T-cell (primary cell): ENCODE measurements around the gene NSUN4. TPM values are rescaled to one million over a fixed set of nuclear protein-coding genes. Genes with fewer than 3 reads are reported as not detected.

Experiments
- ATAC-seq, 4 experiments: fragments of 200-7000 bp in 3 of 4; fragments of 150-1000 bp in 1 of 4; cut with Tn5 transposase; replicated peaks in 1 of 4; 1 replicate in 3 of 4; 2 replicates in 1 of 4; pipeline ENCODE4 v1.10.0; 2021; ENCODE audit warnings: moderate library complexity in 3 of 4, mild to moderate bottlenecking in 2 of 4, moderate number of reproducible peaks in 1 of 4
- CTCF ChIA-PET, 2 donors: fragments of 300-600 bp; sonication (Branson Sonifier 250); formaldehyde crosslinking; loops; one replicate each; lab custom pipeline; 2022; ENCODE audit warnings: antibody characterized with exemption in 2 of 2; lab: Charles Lee
- POLR2A ChIA-PET, 2 donors: fragments of 300-600 bp; sonication (Branson Sonifier 250); formaldehyde crosslinking; loops; one replicate each; lab custom pipeline; 2022; ENCODE audit warnings: antibody characterized with exemption in 2 of 2; lab: Charles Lee
- DNase-seq, 35 experiments: peaks; one replicate each; pipeline versions ENCODE4 v3.0.0 to v3.0.0-alpha.2; 2013 to 2023
- H3K27ac ChIP-seq: one replicate; pipeline ENCODE4 v1.5.1; 2013; ENCODE audit warnings: low read length
- H3K27me3 ChIP-seq, 2 experiments: replicated peaks in 1 of 2; 1 replicate in 1 of 2; 2 replicates in 1 of 2; pipeline versions ENCODE4 v1.6.1 to v1.7.0; 2013; ENCODE audit warnings: low read length in 1 of 2, mixed read lengths in 1 of 2; ENCODE audit not compliant: control insufficient read depth in 2 of 2, insufficient read depth in 2 of 2; ENCODE audit errors: extremely low read depth in 1 of 2
- H3K36me3 ChIP-seq, 2 donors: 1 replicate in 1 of 2; 2 replicates in 1 of 2; pipeline versions ENCODE4 v1.6.1 to v1.7.0; 2013; ENCODE audit warnings: low read length in 1 of 2; ENCODE audit not compliant: control insufficient read depth in 2 of 2, insufficient read depth in 1 of 2; ENCODE audit errors: extremely low read depth in 1 of 2
- H3K4me1 ChIP-seq, 2 experiments: 1 replicate in 1 of 2; 2 replicates in 1 of 2; pipeline versions ENCODE4 v1.6.1 to v1.7.0; 2013; ENCODE audit warnings: low read length in 2 of 2, mixed read lengths in 1 of 2; ENCODE audit not compliant: insufficient read depth in 2 of 2, control insufficient read depth in 1 of 2; ENCODE audit errors: extremely low read depth in 1 of 2
- H3K4me3 ChIP-seq, 2 donors: 1 replicate in 1 of 2; 2 replicates in 1 of 2; pipeline versions ENCODE4 v1.5.1 to v1.7.0; 2013; ENCODE audit warnings: mild to moderate bottlenecking in 2 of 2, low read length in 1 of 2, moderate library complexity in 1 of 2; ENCODE audit not compliant: control insufficient read depth in 1 of 2; ENCODE audit errors: extremely low read depth in 1 of 2
- H3K9me3 ChIP-seq: 2 replicates; pipeline ENCODE4 v1.7.0; 2013
- H3K27ac Mint-ChIP-seq, 2 donors: one replicate each; pipeline ENCODE4 v1.8.0; 2020 to 2021; ENCODE audit warnings: mild to moderate bottlenecking in 2 of 2, mixed read lengths in 2 of 2
- H3K27me3 Mint-ChIP-seq, 2 donors: one replicate each; pipeline ENCODE4 v1.8.0; 2021 to 2022; ENCODE audit warnings: mixed read lengths in 2 of 2
- H3K36me3 Mint-ChIP-seq: one replicate; pipeline ENCODE4 v1.8.0; 2021; ENCODE audit warnings: mixed read lengths
- H3K4me1 Mint-ChIP-seq, 3 donors: one replicate each; pipeline ENCODE4 v1.8.0; 2020 to 2022; ENCODE audit warnings: mixed read lengths in 3 of 3, mild to moderate bottlenecking in 1 of 3
- H3K4me3 Mint-ChIP-seq, 3 donors: one replicate each; pipeline ENCODE4 v1.8.0; 2020 to 2022; ENCODE audit warnings: mild to moderate bottlenecking in 3 of 3, mixed read lengths in 3 of 3, moderate library complexity in 3 of 3
- H3K9me3 Mint-ChIP-seq, 3 donors: one replicate each; pipeline ENCODE4 v1.8.0; 2020 to 2022; ENCODE audit warnings: mixed read lengths in 3 of 3
- WGBS: methylation state at CpG from one replicate; pipeline ENCODE4 v1.1.5; 2013; ENCODE audit warnings: missing lambda C conversion rate; ENCODE audit not compliant: insufficient coverage; 5-methylcytosine and 5-hydroxymethylcytosine counted together
- total RNA-seq, 35 experiments: library from RNA in 6 of 35; stranded (reverse) in 6 of 35; fragments of 120-200 nt in 1 of 35; gene quantifications; one replicate each; pipeline versions ENCODE4 v1.2.1 to v1.2.4 and lab custom pipeline; 2013 to 2026

NSUN4 gene
- total RNA-seq, 5 donors from 2014 or later (not counting 1 experiment from before 2014, with no cell fraction given) = 24.4 to 29.3 (median 25.0) TPM

- H3K4me1 Mint-ChIP-seq = peaks cover 0 to 6% (median 5%) of the 10 kb centered on the region in 3 donors
- H3K27ac Mint-ChIP-seq = no peak overlapping the region
- DNase-seq (no peak), ATAC-seq (no peak)
- H3K9me3 Mint-ChIP-seq = no peaks in the 10 kb centered on the region
- POLR2A ChIA-PET = no interaction called here
- WGBS = 50% methylated on average over 4 of the region's 4 CpGs
- Histone ChIP-seq H3K27ac (no peak overlapping the region), H3K4me1 (peaks cover 0 to 2% of the 10 kb centered on the region in 2 experiments), H3K36me3 (no peaks in the 10 kb centered on the region), H3K27me3 (peaks cover 0 to 8% of the 10 kb centered on the region in 2 experiments), H3K4me3 (no peak overlapping the region), H3K9me3 (no peaks in the 10 kb centered on the region)
- CTCF ChIA-PET = no interaction called here
- H3K4me3 Mint-ChIP-seq = no peak overlapping the region
- H3K36me3 Mint-ChIP-seq = peaks cover 9% of the 10 kb centered on the region
- H3K27me3 Mint-ChIP-seq = peaks cover 5 to 10% of the 10 kb centered on the region in 2 donors
Measured at GRCh38 chr1:46400421-46400820, 59.8 kb downstream of the NSUN4 start.

- H3K4me3 Mint-ChIP-seq = no peak overlapping the region
- no peaks in the 10 kb centered on the region for H3K36me3 ChIP-seq
- peaks cover 0 to under 1% of the 10 kb centered on the region in 2 donors for H3K27me3 Mint-ChIP-seq
- POLR2A ChIA-PET = no interaction called here
- DNase-seq (no peak), ATAC-seq (no peak)
- 70% methylated on average over 4 of the region's 6 CpGs for WGBS
- H3K27ac Mint-ChIP-seq = no peak overlapping the region
- H3K27me3 ChIP-seq = peaks cover 0 to 9% of the 10 kb centered on the region in 2 experiments
- H3K9me3 Mint-ChIP-seq = no peaks in the 10 kb centered on the region
- no peak overlapping the region for H3K4me3 ChIP-seq
- no peak overlapping the region for H3K27ac ChIP-seq
- peaks cover 9% of the 10 kb centered on the region for H3K36me3 Mint-ChIP-seq
- H3K4me1 ChIP-seq = peaks cover 0 to 5% of the 10 kb centered on the region in 2 experiments
- peaks cover 0 to 5% (median 4%) of the 10 kb centered on the region in 3 donors for H3K4me1 Mint-ChIP-seq
- CTCF ChIA-PET = no interaction called here
- no peaks in the 10 kb centered on the region for H3K9me3 ChIP-seq
Measured at GRCh38 chr1:46401154-46401913, 60.7 kb downstream of the NSUN4 start.

GRCh38 chr1:46401964-46402626 is 61.5 kb downstream of the NSUN4 start:
- ChIA-PET CTCF (no interaction called here), POLR2A (no interaction called here)
- peaks cover 0 to 9% of the 10 kb centered on the region in 2 experiments for H3K27me3 ChIP-seq
- Mint-ChIP-seq H3K36me3 (peaks cover 8% of the 10 kb centered on the region), H3K4me1 (peaks cover 0 to 5% (median 5%) of the 10 kb centered on the region in 3 donors), H3K27me3 (no peaks in the 10 kb centered on the region), H3K27ac (no peak overlapping the region), H3K4me3 (no peak overlapping the region), H3K9me3 (no peaks in the 10 kb centered on the region)
- H3K27ac ChIP-seq = no peak overlapping the region
- no peaks in the 10 kb centered on the region for H3K9me3 ChIP-seq
- no peak overlapping the region for H3K4me3 ChIP-seq
- no peaks in the 10 kb centered on the region for H3K36me3 ChIP-seq
- WGBS = 96% methylated on average over 6 of the region's 10 CpGs
- H3K4me1 ChIP-seq = peaks cover 0 to 12% of the 10 kb centered on the region in 2 experiments
- no peak for ATAC-seq
- no peak for DNase-seq

- no peak overlapping the region for H3K4me3 Mint-ChIP-seq
- H3K27ac Mint-ChIP-seq = no peak overlapping the region
- POLR2A ChIA-PET = no interaction called here
- Histone ChIP-seq H3K27me3 (peaks cover 0 to 6% of the 10 kb centered on the region in 2 experiments), H3K4me1 (peaks cover 0 to 13% of the 10 kb centered on the region in 2 experiments), H3K4me3 (no peak overlapping the region), H3K27ac (no peak overlapping the region), H3K36me3 (no peaks in the 10 kb centered on the region), H3K9me3 (no peaks in the 10 kb centered on the region)
- 71% methylated on average over 1 of the region's 5 CpGs for WGBS
- H3K27me3 Mint-ChIP-seq = no peaks in the 10 kb centered on the region
- peaks cover 5% of the 10 kb centered on the region for H3K36me3 Mint-ChIP-seq
- CTCF ChIA-PET = no interaction called here
- H3K9me3 Mint-ChIP-seq = no peaks in the 10 kb centered on the region
- no peak for ATAC-seq
- H3K4me1 Mint-ChIP-seq = peaks cover 0 to 10% (median 5%) of the 10 kb centered on the region in 3 donors
- no peak for DNase-seq
Measured at GRCh38 chr1:46403916-46404315, 63.3 kb downstream of the NSUN4 start.

- no peaks in the 10 kb centered on the region for H3K9me3 Mint-ChIP-seq
- peaks cover 0 to 10% (median 5%) of the 10 kb centered on the region in 3 donors for H3K4me1 Mint-ChIP-seq
- H3K27ac ChIP-seq = no peak overlapping the region
- POLR2A ChIA-PET = no interaction called here
- H3K9me3 ChIP-seq = no peaks in the 10 kb centered on the region
- no peak overlapping the region for H3K4me3 ChIP-seq
- H3K4me3 Mint-ChIP-seq = no peak overlapping the region
- peaks cover 5% of the 10 kb centered on the region for H3K36me3 Mint-ChIP-seq
- H3K27me3 ChIP-seq = peaks cover 0 to 6% of the 10 kb centered on the region in 2 experiments
- H3K36me3 ChIP-seq = no peaks in the 10 kb centered on the region
- no peak for ATAC-seq
- no peak for DNase-seq
- 94% methylated on average over 5 of the region's 7 CpGs for WGBS
- CTCF ChIA-PET = no interaction called here
- H3K4me1 ChIP-seq = peaks cover 0 to 13% of the 10 kb centered on the region in 2 experiments
- no peak overlapping the region for H3K27ac Mint-ChIP-seq
- H3K27me3 Mint-ChIP-seq = no peaks in the 10 kb centered on the region
Measured at GRCh38 chr1:46404482-46405196, 64.0 kb downstream of the NSUN4 start.

GRCh38 chr1:46405197-46405555 is 64.6 kb downstream of the NSUN4 start:
- peaks cover 0 to 9% (median 5%) of the 10 kb centered on the region in 3 donors for H3K4me1 Mint-ChIP-seq
- H3K4me3 ChIP-seq = no peak overlapping the region
- ChIA-PET CTCF (no interaction called here), POLR2A (no interaction called here)
- H3K36me3 ChIP-seq = no peaks in the 10 kb centered on the region
- peaks cover 0 to 6% of the 10 kb centered on the region in 2 experiments for H3K27me3 ChIP-seq
- H3K27ac ChIP-seq = no peak overlapping the region
- no peaks in the 10 kb centered on the region for H3K9me3 Mint-ChIP-seq
- WGBS = 87% methylated on average over 10 of the region's 12 CpGs
- H3K27ac Mint-ChIP-seq = no peak overlapping the region
- H3K36me3 Mint-ChIP-seq = peaks cover 5% of the 10 kb centered on the region
- H3K4me3 Mint-ChIP-seq = no peak overlapping the region
- ATAC-seq (no peak), DNase-seq (no peak)
- H3K27me3 Mint-ChIP-seq = no peaks in the 10 kb centered on the region
- no peaks in the 10 kb centered on the region for H3K9me3 ChIP-seq
- peaks cover 0 to 13% of the 10 kb centered on the region in 2 experiments for H3K4me1 ChIP-seq
